DOHH2 (cell line): ENCODE measurements around the gene EPHA5.

Source experiments
- EZH2phosphoT487 ChIP-seq: fragments of 200-600 bp; sonication (generic); IDR thresholded peaks from 2 replicates; pipeline ENCODE4 v1.6.1; 2017; ENCODE audit warnings: borderline replicate concordance, mild to moderate bottlenecking, antibody characterized with exemption, low read length, moderate library complexity, mixed read lengths
- TF ChIP-seq, protein P1 (sequence below): fragments of 200-600 bp; sonication (generic); IDR thresholded peaks from one replicate; pipeline ENCODE4 v1.5.1; 2014; ENCODE audit warnings: antibody characterized with exemption, mild to moderate bottlenecking, low read depth, low read length; ENCODE audit not compliant: poor library complexity, severe bottlenecking

DNA sequence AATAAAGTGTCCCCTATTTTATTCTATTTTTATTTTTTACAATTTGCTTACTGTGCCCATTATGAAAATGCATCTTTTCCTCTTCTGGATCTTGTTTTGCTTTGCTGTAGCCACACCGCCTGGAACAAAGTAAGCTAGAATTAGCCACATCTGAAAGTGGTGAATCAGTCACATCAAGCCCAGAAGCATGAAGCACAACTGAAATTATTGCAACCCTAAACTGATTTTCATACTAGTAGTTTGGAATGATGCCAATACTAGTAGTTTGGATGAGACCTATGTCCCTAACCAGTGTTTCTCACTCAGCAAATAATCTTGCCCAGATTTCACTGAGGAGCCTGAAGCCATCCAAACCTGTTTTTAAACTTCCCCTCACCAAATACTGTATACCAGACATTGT lies 303.0 kb downstream of the EPHA5 start:
- TF ChIP-seq, protein P1, sequence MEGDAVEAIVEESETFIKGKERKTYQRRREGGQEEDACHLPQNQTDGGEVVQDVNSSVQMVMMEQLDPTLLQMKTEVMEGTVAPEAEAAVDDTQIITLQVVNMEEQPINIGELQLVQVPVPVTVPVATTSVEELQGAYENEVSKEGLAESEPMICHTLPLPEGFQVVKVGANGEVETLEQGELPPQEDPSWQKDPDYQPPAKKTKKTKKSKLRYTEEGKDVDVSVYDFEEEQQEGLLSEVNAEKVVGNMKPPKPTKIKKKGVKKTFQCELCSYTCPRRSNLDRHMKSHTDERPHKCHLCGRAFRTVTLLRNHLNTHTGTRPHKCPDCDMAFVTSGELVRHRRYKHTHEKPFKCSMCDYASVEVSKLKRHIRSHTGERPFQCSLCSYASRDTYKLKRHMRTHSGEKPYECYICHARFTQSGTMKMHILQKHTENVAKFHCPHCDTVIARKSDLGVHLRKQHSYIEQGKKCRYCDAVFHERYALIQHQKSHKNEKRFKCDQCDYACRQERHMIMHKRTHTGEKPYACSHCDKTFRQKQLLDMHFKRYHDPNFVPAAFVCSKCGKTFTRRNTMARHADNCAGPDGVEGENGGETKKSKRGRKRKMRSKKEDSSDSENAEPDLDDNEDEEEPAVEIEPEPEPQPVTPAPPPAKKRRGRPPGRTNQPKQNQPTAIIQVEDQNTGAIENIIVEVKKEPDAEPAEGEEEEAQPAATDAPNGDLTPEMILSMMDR: no peak
- no peak for TF ChIP-seq EZH2phosphoT487
